IPS-15b (cell line): ENCODE measurements around the gene NCKAP5.

Experiments
- H3K27me3 ChIP-seq: one replicate; pipeline ENCODE4 v1.6.1; 2013; ENCODE audit warnings: low read length; ENCODE audit not compliant: control insufficient read depth, insufficient read depth
- H3K36me3 ChIP-seq: one replicate; pipeline ENCODE4 v1.6.1; 2013; ENCODE audit warnings: low read length; ENCODE audit not compliant: control insufficient read depth, insufficient read depth
- H3K4me1 ChIP-seq: one replicate; pipeline ENCODE4 v1.6.1; 2013; ENCODE audit warnings: mild to moderate bottlenecking, low read length; ENCODE audit not compliant: control insufficient read depth, insufficient read depth
- H3K4me3 ChIP-seq: one replicate; pipeline ENCODE4 v1.5.1; 2013; ENCODE audit warnings: low read depth, low read length
- H3K9ac ChIP-seq: one replicate; pipeline ENCODE4 v1.6.1; 2013; ENCODE audit warnings: low read depth, mild to moderate bottlenecking, low read length
- H3K9me3 ChIP-seq: one replicate; pipeline ENCODE4 v1.6.1; 2013; ENCODE audit warnings: mild to moderate bottlenecking, low read length; ENCODE audit not compliant: control insufficient read depth, insufficient read depth

NCKAP5 gene

DNA sequence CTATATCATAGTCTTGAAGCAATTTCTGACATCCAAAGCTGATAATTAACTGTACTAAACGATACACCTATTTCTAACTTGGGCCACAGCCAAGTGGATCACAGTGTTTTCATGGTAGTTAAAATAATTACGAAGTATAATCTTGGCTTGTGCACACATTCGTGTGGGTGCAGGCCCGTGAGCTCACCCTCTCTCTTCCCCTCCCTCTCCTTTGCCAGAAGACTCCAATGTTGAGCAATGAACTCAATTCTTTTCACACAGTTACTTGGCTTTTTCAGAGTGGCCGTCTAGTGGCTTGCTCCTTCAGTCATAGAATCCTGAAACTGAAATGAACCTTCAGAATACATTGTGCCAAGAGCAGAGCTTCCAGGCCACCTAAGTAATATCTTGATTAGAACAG lies 178.7 kb downstream of the NCKAP5 start:
- Histone ChIP-seq H3K27me3 (no peaks in the 10 kb centered on the region), H3K36me3 (no peaks in the 10 kb centered on the region), H3K4me3 (no peak overlapping the region), H3K4me1 (no peaks in the 10 kb centered on the region), H3K9ac (no peak overlapping the region), H3K9me3 (peaks cover 6% of the 10 kb centered on the region)

DNA sequence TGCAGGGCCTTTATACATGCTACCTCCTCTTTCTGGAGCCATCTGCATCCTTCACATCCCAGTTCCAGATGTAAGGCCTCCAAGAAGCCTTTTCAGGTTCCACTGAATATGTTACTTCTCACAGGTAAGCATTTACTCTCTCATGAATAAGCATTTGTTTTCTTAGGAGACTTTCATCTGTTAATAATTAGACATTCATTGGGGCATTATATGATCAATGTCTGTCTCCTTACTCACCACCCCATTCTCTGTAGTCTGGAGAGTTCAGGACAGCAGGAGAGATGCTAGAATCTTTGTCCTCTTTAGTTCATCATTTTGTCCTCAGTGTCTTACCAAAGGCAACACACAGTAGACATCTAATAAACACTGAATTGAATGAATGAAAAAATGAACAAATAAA lies 185.7 kb downstream of the NCKAP5 start:
- Histone ChIP-seq H3K36me3 (no peaks in the 10 kb centered on the region), H3K4me3 (no peak overlapping the region), H3K9me3 (no peaks in the 10 kb centered on the region)

DNA sequence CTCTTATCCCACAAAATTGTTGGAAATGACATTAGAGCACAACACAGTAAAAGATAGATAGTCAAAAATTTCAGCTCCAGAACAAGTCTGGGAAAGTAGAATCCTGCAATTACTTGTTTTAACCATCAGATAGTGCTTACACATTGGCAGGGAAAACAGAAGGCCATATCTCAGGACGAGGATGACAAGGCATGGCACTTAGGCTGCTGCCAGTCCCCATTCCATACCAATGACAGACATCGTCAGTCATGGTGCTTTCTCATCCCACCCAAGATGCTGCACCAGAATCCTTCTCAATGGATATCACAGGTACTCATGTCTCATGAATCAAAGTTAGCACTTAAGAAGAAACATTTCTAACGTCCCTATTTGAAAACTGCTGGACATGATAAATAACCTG lies 187.3 kb downstream of the NCKAP5 start:
- Histone ChIP-seq H3K9me3 (no peaks in the 10 kb centered on the region), H3K9ac (no peak overlapping the region), H3K27me3 (no peaks in the 10 kb centered on the region), H3K4me3 (no peak overlapping the region), H3K36me3 (no peaks in the 10 kb centered on the region), H3K4me1 (peaks cover 7% of the 10 kb centered on the region)

More for the DNA sequence above, 185.7 kb downstream of the NCKAP5 start:
- H3K4me1 ChIP-seq: peaks cover 7% of the 10 kb centered on the region
- no peaks in the 10 kb centered on the region for H3K27me3 ChIP-seq
- no peak overlapping the region for H3K9ac ChIP-seq

DNA sequence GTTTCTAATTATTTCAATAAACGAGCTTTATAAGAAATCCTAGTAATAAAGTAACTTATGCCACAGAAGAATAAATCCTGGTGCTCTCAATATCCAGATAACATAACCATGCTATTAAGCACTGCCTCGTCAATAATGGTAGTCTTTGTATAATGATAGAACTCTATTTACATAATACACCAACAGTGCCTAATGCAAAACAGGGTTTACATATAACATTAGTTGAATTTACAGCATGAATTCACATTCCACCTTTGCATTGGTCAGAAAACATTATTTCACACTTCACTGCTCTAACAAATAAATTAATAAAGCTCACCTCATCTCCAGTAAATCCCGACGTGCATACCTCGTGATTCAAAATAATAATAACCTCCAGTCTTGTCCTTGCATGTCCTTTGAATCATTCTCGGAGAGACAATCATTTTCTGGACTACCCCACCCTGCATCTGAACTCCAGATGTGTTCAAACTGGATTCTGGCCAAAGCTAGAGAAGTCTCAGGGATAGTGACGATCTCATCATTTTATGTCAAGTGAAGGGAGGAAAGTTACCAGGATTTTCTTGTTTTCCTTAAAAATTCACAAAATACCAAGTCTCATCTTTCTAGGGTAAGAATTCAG lies 189.2 kb downstream of the NCKAP5 start:
- no peak overlapping the region for H3K4me3 ChIP-seq
- no peak overlapping the region for H3K9ac ChIP-seq
- no peaks in the 10 kb centered on the region for H3K36me3 ChIP-seq
- H3K4me1 ChIP-seq: peaks cover 7% of the 10 kb centered on the region
- no peaks in the 10 kb centered on the region for H3K27me3 ChIP-seq
- H3K9me3 ChIP-seq: no peaks in the 10 kb centered on the region

DNA sequence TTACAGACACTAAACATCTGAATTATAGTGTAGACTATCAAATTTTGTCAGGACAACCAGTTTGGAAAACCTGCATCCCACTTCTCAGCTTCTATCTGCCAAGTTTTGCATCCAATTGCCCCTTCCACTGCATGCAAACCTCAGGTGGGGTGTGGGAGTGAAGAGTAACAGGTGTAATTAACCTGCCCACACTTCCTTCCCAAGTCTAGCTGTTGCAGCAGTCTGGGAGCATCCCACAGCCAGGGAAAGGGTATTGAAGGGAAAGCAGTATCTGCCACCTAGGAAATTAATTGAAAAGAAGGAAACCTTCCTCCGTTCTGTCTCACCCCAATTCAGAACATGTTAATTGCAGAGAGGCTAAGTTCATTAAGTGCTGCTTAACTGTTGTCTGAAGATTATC lies 189.9 kb downstream of the NCKAP5 start:
- no peaks in the 10 kb centered on the region for H3K36me3 ChIP-seq
- peaks cover 7% of the 10 kb centered on the region for H3K4me1 ChIP-seq
- no peak overlapping the region for H3K4me3 ChIP-seq
- H3K9ac ChIP-seq: no peak overlapping the region
- no peaks in the 10 kb centered on the region for H3K9me3 ChIP-seq
- no peaks in the 10 kb centered on the region for H3K27me3 ChIP-seq

DNA sequence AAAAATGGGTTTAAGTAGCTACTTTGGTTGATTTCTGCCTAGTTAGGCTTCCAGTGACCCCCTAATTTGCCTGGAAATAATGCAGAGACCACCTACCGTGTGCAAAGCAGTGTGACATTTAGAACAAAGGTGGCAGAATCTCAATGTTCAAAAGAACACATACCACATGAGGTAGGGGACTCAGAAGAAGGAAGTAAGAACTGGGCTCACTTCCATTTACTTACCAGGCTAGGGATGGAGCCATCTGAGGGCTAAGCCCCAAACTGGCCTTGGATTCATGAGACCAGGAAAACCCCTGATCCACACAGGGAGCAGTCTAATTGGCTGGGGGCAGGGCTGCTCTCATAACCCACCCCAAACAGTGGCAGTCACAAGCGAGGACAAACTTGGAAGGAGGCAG lies 190.7 kb downstream of the NCKAP5 start:
- Histone ChIP-seq H3K4me1 (peaks cover 7% of the 10 kb centered on the region), H3K36me3 (no peaks in the 10 kb centered on the region)

DNA sequence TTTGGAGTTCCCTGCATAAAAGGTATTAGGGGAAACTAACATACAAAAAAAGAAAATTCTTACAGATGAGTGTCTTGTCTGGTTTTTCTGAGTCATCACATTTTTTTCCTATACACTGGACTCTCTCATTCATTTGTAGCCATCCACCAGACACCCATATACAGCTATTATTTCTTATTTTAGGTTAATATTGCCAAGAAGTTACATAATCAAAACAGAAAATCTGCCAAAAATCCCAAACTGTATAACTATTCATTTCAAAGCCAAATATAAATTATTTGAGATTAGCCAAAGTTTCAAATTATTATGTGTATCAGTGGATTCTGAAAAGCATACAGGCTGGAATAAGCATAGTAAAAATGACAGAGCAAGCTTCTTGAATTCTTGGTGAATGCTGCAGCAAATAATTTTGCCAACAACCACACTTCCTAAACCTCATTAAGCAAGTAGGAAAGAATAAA lies 191.2 kb downstream of the NCKAP5 start:
- Histone ChIP-seq H3K9me3 (no peaks in the 10 kb centered on the region), H3K27me3 (no peaks in the 10 kb centered on the region), H3K9ac (no peak overlapping the region), H3K36me3 (no peaks in the 10 kb centered on the region), H3K4me1 (peaks cover 7% of the 10 kb centered on the region), H3K4me3 (no peak overlapping the region)

More for the DNA sequence above, 190.7 kb downstream of the NCKAP5 start:
- H3K27me3 ChIP-seq: no peaks in the 10 kb centered on the region
- no peak overlapping the region for H3K4me3 ChIP-seq
- no peak overlapping the region for H3K9ac ChIP-seq
- H3K9me3 ChIP-seq: no peaks in the 10 kb centered on the region

DNA sequence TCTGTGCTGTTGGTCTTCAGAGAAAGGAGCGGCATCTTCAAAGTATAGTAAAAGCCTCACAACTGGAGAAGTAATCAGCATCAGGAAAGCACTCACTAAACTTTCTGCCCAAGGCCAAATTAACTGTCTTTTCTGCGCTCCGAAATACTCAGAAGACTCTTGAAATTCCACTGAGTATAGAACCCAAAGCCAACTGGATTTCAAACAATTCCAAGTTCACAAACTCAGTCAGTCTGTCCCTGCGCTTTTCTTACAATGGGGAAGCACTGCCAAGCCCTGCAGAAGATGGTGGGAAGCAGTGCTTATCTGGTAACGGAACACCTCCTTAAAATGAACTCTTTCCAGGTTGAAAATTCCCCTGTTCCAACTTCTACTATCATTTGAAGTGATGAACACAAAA lies 193.5 kb downstream of the NCKAP5 start:
- Histone ChIP-seq H3K9ac (no peak overlapping the region), H3K9me3 (no peaks in the 10 kb centered on the region), H3K4me1 (peaks cover 13% of the 10 kb centered on the region), H3K36me3 (no peaks in the 10 kb centered on the region), H3K27me3 (no peaks in the 10 kb centered on the region), H3K4me3 (no peak overlapping the region)

DNA sequence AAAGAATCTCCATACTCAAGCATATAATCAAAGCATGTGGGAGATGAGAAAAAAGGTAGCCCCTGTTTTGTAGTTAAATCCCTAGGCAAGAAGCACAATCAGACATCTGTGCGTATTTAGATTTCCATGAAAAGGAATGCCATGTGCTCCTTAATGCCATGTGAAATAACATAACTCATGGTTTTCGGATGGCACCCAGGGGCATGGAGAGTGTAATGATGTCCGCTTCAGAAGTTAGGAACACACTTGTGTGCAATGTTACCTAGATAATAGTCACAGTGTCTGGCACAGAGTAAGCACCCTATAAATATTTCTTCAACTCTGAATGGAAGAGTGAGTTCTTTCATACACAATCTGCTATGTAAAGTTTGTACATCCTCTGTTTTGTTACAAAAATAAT lies 197.0 kb downstream of the NCKAP5 start:
- Histone ChIP-seq H3K4me1 (peaks cover 6% of the 10 kb centered on the region), H3K9me3 (no peaks in the 10 kb centered on the region), H3K4me3 (no peak overlapping the region), H3K27me3 (no peaks in the 10 kb centered on the region), H3K9ac (no peak overlapping the region), H3K36me3 (no peaks in the 10 kb centered on the region)

DNA sequence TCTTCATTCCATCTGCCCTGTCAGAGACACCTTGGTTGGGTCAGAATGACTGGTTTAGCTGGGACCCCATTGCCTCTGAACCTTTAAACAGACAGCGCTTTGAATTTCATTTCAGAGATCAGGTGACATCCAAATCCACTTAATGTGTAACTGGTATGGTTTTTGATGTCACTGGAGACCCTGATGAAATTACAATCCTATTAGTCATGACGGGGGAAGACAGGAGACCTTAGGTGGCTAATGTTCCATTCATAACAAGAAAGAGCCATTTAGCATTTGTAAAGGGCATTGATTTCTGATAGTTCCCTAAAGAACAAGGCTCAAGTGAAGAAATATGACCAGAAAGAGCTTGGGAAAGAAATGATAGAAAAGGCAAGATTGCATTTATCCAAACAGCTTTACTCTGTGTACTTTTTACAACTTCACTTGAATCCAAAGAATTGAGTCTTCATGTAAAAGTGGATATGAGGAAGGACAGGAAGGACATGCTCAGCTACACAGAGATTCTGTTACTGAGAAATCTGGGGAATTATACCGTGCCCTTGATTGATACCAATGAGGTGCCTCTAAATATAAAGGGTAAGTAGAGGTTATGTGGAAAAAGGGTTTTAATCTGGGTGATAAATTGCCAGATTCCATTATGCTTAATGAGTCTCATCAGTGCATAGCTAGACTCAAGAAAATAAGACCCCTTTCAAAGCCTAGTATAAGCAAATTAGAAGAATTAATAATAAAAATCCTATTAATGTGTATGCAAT lies 198.2 kb downstream of the NCKAP5 start:
- H3K4me3 ChIP-seq: no peak overlapping the region
- H3K9ac ChIP-seq: no peak overlapping the region
- peaks cover 6% of the 10 kb centered on the region for H3K4me1 ChIP-seq
- H3K27me3 ChIP-seq: no peaks in the 10 kb centered on the region
- H3K9me3 ChIP-seq: no peaks in the 10 kb centered on the region
- H3K36me3 ChIP-seq: no peaks in the 10 kb centered on the region

DNA sequence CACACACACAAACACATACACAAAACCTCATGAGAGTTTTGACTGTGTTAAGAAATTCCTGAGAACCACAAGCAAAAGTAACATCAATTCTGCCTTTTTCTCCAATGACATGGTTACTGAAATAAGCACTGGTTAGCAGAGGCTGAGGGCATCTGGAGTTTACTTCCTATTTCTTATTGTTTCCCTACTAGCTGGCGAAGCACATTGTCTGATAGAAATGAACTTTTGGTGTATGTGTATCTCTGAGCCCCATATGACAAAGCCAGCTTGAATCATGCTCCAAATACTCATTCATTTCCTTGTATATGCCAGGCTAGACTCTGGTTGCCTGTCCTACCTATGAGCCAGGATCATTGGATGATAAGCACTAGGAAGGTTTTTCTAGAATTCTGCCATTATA lies 203.1 kb downstream of the NCKAP5 start:
- Histone ChIP-seq H3K4me3 (no peak overlapping the region), H3K4me1 (peaks cover 4% of the 10 kb centered on the region), H3K27me3 (no peaks in the 10 kb centered on the region), H3K9ac (no peak overlapping the region), H3K9me3 (no peaks in the 10 kb centered on the region), H3K36me3 (no peaks in the 10 kb centered on the region)

DNA sequence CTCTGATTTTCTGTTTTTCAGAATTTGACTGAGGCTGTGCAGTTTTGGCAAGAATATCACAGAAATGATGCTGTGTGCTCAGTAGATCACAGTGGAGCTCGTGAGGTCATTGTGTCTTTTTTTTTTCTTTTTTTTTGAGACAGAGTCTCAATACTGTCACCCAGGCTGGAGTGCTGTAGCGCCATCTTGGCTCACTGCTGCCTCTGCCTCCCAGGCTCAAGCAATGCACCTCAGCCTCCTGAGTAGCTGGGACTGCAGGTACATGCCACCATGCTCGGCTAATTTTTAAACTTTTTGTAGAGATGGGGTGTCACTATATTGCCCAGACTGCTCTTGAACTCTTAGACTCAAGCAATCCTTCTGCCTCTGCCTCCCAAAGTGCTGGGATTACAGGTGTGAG lies 203.6 kb downstream of the NCKAP5 start:
- Histone ChIP-seq H3K36me3 (no peaks in the 10 kb centered on the region), H3K4me3 (no peak overlapping the region), H3K9ac (no peak overlapping the region), H3K9me3 (no peaks in the 10 kb centered on the region), H3K4me1 (no peaks in the 10 kb centered on the region), H3K27me3 (no peaks in the 10 kb centered on the region)
